Stimulated activated naive CD8-positive, alpha-beta T cell treated with anti-CD3 and anti-CD28 coated beads, Interleukin-15, Interleukin-2, amounts not matched to agents 100 ng/mL and 50 ng/mL, for 24 hours (primary cell): ENCODE data around the gene RSPH9.

Experiments
- H3K27ac Mint-ChIP-seq: one replicate; pipeline ENCODE4 v1.8.0; 2021; ENCODE audit warnings: mild to moderate bottlenecking, mixed read lengths
- H3K27me3 Mint-ChIP-seq: one replicate; pipeline ENCODE4 v1.8.0; 2021; ENCODE audit warnings: mixed read lengths
- H3K36me3 Mint-ChIP-seq: one replicate; pipeline ENCODE4 v1.8.0; 2021; ENCODE audit warnings: low read depth, mixed read lengths
- H3K4me1 Mint-ChIP-seq: one replicate; pipeline ENCODE4 v1.8.0; 2021; ENCODE audit warnings: low read depth, mixed read lengths
- H3K4me3 Mint-ChIP-seq: one replicate; pipeline ENCODE4 v1.8.0; 2021; ENCODE audit warnings: mild to moderate bottlenecking, mixed read lengths
- H3K9me3 Mint-ChIP-seq: one replicate; pipeline ENCODE4 v1.8.0; 2021; ENCODE audit warnings: mixed read lengths

Gene RSPH9, protein sequence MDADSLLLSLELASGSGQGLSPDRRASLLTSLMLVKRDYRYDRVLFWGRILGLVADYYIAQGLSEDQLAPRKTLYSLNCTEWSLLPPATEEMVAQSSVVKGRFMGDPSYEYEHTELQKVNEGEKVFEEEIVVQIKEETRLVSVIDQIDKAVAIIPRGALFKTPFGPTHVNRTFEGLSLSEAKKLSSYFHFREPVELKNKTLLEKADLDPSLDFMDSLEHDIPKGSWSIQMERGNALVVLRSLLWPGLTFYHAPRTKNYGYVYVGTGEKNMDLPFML

DNA sequence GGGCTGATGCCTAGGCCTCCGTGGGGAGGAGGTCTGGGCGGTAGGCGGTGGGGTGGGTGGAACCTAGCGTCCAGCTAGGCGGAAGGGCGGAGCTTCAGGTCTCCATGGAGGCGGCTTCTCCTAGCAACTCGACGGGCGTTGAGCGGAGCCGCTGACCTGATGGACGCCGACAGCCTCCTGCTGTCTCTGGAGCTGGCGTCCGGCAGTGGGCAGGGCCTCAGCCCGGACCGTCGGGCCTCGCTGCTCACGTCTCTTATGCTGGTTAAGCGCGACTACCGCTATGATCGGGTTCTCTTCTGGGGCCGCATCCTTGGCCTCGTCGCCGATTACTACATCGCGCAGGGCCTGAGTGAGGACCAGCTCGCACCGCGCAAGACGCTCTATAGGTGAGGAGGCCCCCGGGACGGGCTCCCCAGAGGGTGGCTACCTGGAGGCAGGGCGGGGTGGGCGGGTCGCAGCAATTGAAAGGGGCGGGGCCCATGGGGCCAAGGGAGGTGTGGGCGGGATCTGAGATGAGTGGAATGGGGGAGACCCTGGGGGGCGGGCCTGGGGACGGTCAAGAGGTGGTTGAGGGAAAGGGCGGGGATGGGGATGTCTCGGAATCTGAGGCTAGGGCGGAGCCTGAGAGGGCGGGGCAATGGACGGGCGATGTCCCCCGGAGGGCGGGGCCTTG lies at the start of gene RSPH9:
Gene RSPH9, plus strand, starts transcription at position 97 of the 673 bp plus-strand sequence. Its CDS starts 63 bp downstream, at position 160.
- Mint-ChIP-seq H3K4me1 (peaks cover 15% of the 10 kb centered on the region), H3K27ac (peak within 1 kb of the TSS; percentile 32), H3K36me3 (peaks cover 20% of the 10 kb centered on the region), H3K4me3 (peak within 1 kb of the TSS; percentile 82), H3K9me3 (no peaks in the 10 kb centered on the region), H3K27me3 (no peaks in the 10 kb centered on the region)

DNA sequence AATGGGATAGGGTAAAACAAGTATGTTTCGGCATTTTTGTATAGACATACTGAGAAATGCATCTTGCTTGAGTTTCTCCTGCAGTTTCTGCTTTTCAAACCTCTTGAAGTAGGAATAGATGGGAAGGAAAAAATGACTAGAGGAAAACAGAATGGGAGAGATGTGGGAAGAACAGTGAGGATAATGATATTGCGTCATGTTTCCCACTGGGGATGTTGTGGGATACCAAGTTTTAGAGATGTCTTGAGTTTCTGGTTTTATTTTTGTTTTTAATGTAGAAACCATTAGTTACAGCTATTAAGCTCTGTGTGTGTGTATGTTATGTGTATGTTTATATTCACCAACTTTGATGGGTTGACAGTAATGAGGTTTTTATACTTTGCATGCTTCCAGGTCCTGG lies 44.2 kb upstream of the RSPH9 start:
- no peak overlapping the region for H3K27ac Mint-ChIP-seq
- no peaks in the 10 kb centered on the region for H3K9me3 Mint-ChIP-seq
- H3K4me3 Mint-ChIP-seq = no peak overlapping the region
- H3K4me1 Mint-ChIP-seq = no peaks in the 10 kb centered on the region
- H3K27me3 Mint-ChIP-seq = no peaks in the 10 kb centered on the region
- peaks cover 54% of the 10 kb centered on the region for H3K36me3 Mint-ChIP-seq

DNA sequence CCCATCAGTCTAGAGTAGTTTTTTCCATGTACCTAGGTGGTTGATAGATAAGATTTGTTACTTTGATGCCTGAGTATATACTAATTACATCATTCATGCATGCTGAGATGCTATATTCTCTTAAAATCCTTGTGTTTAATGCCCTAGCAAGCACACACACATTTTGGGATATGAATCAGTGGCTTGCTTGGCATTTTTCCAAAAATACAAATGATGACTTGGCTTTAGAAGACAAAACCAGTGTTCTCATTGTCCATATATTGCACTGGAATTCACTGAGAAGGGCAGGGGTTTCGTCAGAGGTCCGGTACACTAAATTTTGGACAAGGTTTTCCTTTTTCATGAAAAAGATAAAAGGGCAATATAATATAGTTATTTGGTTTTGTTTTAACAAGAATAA lies 40.7 kb upstream of the RSPH9 start:
- no peaks in the 10 kb centered on the region for H3K4me1 Mint-ChIP-seq
- no peaks in the 10 kb centered on the region for H3K9me3 Mint-ChIP-seq
- H3K27me3 Mint-ChIP-seq = no peaks in the 10 kb centered on the region
- H3K4me3 Mint-ChIP-seq = no peak overlapping the region
- no peak overlapping the region for H3K27ac Mint-ChIP-seq
- peaks cover 51% of the 10 kb centered on the region for H3K36me3 Mint-ChIP-seq

DNA sequence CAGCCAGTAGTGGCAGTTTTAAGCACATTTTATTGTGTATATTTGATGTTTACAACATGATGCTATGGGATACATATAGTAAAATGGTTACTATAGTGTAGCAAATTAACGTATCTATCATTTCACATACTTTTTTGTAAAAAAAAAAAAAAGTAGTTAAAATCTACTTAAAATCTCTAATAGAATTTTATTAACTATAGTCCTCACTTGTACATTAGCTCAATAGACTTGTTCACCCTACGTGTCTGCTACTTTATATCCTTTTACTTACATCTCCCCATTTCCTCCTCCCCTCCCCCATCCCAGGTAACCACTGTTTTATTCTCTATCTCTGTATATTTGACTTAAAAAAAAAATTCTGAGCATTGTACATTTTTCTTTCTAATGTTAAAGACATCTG lies 38.8 kb upstream of the RSPH9 start:
- no peaks in the 10 kb centered on the region for H3K4me1 Mint-ChIP-seq
- peaks cover 53% of the 10 kb centered on the region for H3K36me3 Mint-ChIP-seq
- H3K27ac Mint-ChIP-seq = no peak overlapping the region
- no peaks in the 10 kb centered on the region for H3K27me3 Mint-ChIP-seq
- no peaks in the 10 kb centered on the region for H3K9me3 Mint-ChIP-seq
- H3K4me3 Mint-ChIP-seq = no peak overlapping the region

DNA sequence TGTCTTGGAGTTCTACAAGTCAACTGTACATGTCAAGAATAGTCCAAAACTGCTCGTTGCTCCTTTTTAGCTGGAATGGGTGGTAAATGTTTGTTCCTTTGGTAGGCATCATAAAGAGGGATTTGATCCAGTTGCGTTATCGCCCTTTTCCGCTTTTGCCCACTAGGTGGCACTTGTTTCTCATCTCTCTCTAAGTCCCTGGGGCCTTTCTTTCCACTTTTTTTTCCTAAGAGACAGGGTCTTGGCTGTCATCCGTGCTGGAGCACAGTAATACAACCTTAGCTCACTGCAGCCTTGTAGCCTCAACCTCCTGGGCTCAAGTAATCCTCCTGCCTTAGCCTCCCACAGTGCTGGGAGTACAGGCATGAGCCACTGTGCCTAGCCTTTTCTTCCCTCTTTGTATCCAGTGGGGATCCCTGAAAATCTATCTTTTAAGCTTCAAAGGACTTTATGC lies 36.5 kb upstream of the RSPH9 start:
- Mint-ChIP-seq H3K27ac (no peak overlapping the region), H3K9me3 (no peaks in the 10 kb centered on the region), H3K27me3 (no peaks in the 10 kb centered on the region), H3K4me1 (no peaks in the 10 kb centered on the region), H3K4me3 (no peak overlapping the region), H3K36me3 (peaks cover 50% of the 10 kb centered on the region)

DNA sequence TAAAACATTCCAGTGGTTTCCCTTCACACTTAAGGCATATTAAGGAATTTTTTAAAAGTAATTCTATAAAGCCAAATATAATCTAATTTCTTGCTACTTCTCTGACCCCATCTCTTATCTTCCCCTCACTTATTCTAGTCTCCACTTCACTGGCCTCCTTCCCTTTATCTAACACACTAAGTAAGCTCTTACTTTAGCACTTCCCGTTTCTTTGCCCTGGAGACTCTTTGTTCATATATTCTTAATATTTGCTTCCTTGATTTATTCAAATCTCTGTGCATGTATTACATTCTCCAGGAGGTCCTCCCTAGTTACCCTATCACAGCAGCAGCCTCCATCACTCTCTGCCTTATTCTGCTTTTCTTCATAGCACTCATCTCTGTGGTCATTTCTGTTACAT lies 36.0 kb upstream of the RSPH9 start:
- H3K9me3 Mint-ChIP-seq = no peaks in the 10 kb centered on the region
- H3K27ac Mint-ChIP-seq = no peak overlapping the region
- H3K27me3 Mint-ChIP-seq = no peaks in the 10 kb centered on the region
- H3K4me1 Mint-ChIP-seq = no peaks in the 10 kb centered on the region
- H3K36me3 Mint-ChIP-seq = peaks cover 50% of the 10 kb centered on the region
- H3K4me3 Mint-ChIP-seq = no peak overlapping the region

DNA sequence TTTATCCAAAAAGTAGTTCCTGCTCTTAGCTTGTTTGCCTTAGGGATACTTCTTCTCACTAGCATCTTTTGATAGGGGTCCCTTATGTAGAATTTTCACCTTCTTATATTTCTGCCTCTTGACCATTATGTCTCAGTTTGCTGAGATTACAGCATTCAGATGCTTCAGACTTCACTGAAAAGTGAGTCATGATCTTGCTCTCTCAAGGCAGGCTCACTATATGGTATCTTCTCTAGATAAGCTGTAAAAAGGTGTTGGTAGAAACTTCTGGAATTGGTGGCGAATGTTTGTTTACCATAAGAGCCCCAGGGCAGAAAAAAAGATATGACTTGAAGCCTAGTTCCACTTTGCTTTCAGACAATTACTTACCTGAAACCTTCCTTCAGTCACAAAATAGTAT lies 35.4 kb upstream of the RSPH9 start:
- Mint-ChIP-seq H3K4me1 (no peaks in the 10 kb centered on the region), H3K9me3 (no peaks in the 10 kb centered on the region), H3K4me3 (no peak overlapping the region), H3K27me3 (no peaks in the 10 kb centered on the region), H3K36me3 (peaks cover 46% of the 10 kb centered on the region), H3K27ac (no peak overlapping the region)

DNA sequence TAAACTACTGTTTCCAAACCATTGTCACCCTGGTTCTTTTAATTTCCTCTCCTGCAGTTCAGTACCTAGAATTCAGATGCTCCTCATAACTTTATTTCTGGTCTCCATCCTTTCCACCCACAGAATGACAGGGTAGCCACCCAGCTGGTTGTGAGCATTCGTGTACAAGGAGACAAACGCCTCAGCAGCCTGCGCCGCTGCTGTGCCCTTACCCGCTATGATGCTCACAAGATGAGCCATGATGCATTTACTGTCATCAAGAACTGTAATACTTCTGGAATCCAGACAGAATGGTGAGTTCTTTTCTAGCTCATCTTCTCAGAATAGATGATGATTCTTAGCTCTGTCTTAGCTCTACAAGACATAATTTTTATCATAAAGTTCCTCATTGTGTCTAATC lies 34.4 kb upstream of the RSPH9 start:
- no peak overlapping the region for H3K27ac Mint-ChIP-seq

DNA sequence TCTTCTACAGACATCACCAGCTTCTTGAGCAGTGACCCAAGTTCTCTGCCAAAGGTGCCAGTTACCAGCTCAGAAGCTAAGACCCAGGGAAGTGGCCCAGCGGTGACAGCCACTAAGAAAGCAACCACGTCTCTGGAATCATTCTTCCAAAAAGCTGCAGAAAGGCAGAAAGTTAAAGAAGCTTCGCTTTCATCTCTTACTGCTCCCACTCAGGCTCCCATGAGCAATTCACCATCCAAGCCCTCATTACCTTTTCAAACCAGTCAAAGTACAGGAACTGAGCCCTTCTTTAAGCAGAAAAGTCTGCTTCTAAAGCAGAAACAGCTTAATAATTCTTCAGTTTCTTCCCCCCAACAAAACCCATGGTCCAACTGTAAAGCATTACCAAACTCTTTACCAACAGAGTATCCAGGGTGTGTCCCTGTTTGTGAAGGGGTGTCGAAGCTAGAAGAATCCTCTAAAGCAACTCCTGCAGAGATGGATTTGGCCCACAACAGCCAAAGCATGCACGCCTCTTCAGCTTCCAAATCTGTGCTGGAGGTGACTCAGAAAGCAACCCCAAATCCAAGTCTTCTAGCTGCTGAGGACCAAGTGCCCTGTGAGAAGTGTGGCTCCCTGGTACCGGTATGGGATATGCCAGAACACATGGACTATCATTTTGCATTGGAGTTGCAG lies 31.0 kb upstream of the RSPH9 start:
- Mint-ChIP-seq H3K36me3 (peaks cover 27% of the 10 kb centered on the region), H3K27me3 (no peaks in the 10 kb centered on the region), H3K9me3 (no peaks in the 10 kb centered on the region), H3K4me3 (no peak overlapping the region), H3K27ac (peak overlapping the region; percentile 27), H3K4me1 (no peaks in the 10 kb centered on the region)

More for the DNA sequence above, 34.4 kb upstream of the RSPH9 start:
- H3K36me3 Mint-ChIP-seq = peaks cover 41% of the 10 kb centered on the region
- no peaks in the 10 kb centered on the region for H3K9me3 Mint-ChIP-seq
- H3K4me1 Mint-ChIP-seq = no peaks in the 10 kb centered on the region
- no peaks in the 10 kb centered on the region for H3K27me3 Mint-ChIP-seq
- no peak overlapping the region for H3K4me3 Mint-ChIP-seq

DNA sequence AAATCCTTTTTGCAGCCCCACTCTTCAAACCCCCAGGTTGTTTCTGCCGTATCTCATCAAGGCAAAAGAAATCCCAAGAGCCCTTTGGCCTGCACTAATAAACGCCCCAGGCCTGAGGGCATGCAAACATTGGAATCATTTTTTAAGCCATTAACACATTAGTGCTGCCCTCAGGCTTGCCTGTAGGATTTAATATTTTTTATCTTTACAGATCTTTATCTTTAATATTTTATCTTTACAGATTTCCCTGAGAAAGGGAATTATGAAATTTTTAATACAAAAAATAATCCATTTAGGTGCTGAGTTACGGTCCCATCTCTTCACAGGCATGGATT lies 30.5 kb upstream of the RSPH9 start:
- Mint-ChIP-seq H3K4me1 (no peaks in the 10 kb centered on the region), H3K4me3 (no peak overlapping the region), H3K36me3 (peaks cover 28% of the 10 kb centered on the region), H3K27ac (no peak overlapping the region), H3K9me3 (no peaks in the 10 kb centered on the region), H3K27me3 (no peaks in the 10 kb centered on the region)

DNA sequence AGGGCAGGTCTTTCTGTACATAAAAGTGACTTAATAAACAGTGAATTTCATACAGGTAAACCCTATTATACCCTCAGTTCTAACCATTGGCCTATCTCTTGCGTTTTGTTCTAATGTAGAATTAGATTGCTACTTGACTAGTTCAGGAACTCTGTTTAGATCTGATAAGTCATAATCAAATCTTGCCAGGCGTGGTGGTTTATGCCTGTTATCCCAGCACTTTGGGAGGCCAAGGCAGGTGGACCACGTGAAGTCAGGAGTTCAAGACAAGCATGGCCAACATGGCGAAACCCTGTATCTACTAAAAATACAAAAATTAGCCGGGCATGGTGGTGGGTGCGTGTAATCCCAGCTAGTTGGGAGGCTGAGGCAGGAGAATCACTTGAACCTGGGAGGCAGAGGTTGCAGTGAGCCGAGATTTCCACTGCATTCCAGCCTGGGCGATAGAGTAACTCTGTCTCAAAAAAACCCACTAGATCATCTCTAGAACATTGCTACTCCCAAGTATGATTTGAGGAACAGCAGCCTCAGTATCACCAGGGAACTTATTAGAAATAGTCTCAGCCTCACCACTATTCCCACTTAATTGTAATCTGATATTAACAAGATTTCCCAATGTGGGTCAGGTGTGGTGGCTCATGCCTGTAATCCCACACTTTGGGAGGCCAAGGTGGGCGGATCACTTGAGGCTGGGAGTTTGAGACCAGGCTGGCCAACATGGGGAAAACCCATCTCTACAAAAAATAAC lies 27.9 kb upstream of the RSPH9 start:
- Mint-ChIP-seq H3K27ac (no peak overlapping the region), H3K9me3 (no peaks in the 10 kb centered on the region), H3K27me3 (no peaks in the 10 kb centered on the region), H3K4me1 (no peaks in the 10 kb centered on the region), H3K36me3 (peaks cover 17% of the 10 kb centered on the region), H3K4me3 (no peak overlapping the region)

DNA sequence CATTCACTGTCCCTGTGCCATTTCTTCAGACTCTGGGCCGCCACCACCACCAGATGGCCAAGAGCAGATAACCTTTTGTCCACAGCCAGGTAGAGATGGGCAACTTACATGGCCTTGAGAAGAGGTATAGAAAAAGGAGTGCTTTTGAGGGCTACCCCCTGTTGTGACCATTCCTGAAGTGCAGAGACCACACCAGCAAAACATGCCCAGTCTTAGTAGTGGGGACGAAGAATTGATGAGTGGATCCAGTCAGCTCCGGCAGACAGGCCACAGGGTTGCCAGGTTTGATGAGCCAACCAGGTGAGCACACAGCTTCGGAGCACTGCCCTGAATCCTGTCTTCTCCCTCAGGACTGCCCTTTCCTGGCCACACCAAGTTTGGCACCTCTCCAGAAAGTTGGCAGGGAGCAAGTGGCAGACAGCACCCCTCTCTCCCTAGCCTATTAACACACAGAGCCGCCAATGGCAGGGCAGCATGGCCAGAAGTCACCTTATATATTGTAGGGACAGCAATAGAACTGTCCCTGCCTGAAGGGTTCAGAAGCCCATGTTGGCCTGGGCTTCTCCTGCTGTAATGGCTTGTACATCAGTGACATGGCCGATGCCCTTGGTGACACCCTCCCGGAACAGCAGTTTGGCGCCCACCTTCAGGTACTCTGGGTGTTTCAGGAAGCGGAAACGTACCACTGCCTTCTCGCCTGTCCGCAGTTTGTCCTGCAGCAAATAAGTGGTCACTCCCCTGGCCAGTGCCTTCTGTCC lies 23.6 kb upstream of the RSPH9 start:
- Mint-ChIP-seq H3K9me3 (no peaks in the 10 kb centered on the region), H3K4me3 (no peak overlapping the region), H3K4me1 (peaks cover 1% of the 10 kb centered on the region), H3K27ac (no peak overlapping the region), H3K27me3 (no peaks in the 10 kb centered on the region), H3K36me3 (peaks cover 41% of the 10 kb centered on the region)

DNA sequence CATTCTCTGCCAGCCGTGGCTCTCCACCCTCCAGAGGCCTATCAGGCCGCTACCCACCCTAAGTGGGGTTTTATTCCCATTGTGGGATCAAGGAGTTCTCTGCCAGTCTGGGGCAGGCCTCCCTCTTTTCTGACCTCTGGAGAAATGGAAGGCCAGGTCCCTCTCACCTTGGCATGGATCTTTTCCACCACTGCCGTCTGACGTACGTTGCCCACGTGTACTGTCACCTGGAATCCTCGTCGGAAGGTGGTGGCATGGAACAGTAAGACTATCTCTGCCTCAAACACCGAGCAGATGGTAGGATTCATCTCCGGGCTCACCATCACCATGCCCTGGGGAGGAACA lies 23.0 kb upstream of the RSPH9 start:
- no peaks in the 10 kb centered on the region for H3K27me3 Mint-ChIP-seq
- peaks cover 7% of the 10 kb centered on the region for H3K4me1 Mint-ChIP-seq
- H3K9me3 Mint-ChIP-seq = no peaks in the 10 kb centered on the region
- H3K27ac Mint-ChIP-seq = no peak overlapping the region
- no peak overlapping the region for H3K4me3 Mint-ChIP-seq
- peaks cover 46% of the 10 kb centered on the region for H3K36me3 Mint-ChIP-seq

DNA sequence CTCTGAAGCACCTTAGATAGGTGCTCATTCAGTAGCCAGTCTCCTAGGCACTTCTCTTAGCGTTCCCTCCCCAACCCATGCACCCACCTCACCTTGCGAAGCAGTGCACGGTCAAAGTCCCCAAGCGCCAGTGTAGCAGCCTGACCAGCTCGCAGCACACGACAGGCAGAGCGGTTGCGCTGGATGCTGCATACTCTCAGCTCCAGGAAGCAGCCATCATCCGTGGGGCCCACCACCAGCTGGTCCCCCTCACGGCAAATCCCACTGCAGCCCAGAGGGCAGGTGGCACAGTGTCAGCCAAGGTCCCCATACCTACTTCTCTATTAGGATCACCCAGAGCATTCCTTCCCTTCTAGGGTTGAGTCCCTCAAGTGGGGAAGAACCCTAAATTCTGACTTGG lies 22.3 kb upstream of the RSPH9 start:
- Mint-ChIP-seq H3K4me3 (no peak overlapping the region), H3K36me3 (peaks cover 53% of the 10 kb centered on the region), H3K27ac (no peak overlapping the region), H3K27me3 (no peaks in the 10 kb centered on the region), H3K4me1 (peaks cover 14% of the 10 kb centered on the region), H3K9me3 (no peaks in the 10 kb centered on the region)
